ENCODE results near the gene PGS1.

Gene PGS1

DNA sequence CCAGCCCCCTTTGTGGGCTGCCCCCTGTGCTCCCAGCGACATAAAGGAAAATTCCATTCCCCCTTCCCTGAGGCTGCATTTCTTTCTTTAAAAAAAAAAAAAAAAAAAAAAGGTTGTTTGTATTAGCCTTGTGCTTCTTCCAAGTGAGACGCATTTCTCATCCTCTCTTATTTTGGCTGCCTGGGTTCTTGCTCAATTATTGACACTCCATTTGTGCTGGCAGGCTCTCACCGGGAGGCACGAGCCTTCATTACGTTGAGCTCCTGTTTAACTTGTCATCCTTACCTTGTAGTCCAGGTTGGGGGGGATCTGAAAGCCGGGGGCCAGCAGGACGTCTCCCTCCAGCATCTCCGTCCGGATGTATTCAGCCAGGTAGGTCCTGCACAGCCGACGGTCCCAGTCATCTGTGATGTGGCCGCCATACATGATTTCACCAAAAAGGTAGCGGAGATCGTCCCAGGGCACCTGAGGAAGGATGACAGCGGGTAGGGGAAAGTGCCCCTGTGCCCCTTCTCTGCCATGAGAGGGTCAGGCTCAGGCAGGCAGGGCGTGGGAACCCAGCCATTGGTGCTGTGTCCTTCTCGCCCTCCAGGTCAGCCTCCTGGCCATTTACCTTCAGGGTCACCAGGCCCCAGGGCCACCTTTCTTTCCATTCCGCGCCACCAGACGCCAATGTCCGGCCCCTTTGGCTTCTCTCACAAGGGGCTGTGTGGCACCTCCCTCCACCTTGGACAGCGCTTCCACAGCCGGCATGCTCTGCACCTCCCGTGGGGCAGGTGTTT lies 50.6 kb downstream of the PGS1 start:
- DNase-seq = no peak

DNA sequence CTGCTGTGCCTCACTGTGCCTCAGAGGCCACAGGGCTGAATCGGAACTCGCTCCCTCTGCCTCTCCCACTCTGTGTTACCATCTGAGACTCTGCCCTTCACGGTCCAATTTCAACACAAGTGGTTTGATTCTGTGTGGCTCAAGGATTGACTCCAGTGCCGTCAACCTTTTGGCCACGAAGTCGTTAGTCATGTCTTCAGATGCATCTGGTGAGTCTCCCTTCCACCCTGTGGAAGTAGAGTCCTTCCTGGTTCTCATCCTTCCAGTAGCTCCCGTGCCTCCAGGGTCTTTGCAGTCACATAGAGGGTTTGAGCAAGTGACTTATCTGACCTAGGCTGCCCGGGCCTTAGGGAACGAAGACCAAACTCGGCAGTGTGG lies 51.2 kb downstream of the PGS1 start:
- DNase-seq = no peak

DNA sequence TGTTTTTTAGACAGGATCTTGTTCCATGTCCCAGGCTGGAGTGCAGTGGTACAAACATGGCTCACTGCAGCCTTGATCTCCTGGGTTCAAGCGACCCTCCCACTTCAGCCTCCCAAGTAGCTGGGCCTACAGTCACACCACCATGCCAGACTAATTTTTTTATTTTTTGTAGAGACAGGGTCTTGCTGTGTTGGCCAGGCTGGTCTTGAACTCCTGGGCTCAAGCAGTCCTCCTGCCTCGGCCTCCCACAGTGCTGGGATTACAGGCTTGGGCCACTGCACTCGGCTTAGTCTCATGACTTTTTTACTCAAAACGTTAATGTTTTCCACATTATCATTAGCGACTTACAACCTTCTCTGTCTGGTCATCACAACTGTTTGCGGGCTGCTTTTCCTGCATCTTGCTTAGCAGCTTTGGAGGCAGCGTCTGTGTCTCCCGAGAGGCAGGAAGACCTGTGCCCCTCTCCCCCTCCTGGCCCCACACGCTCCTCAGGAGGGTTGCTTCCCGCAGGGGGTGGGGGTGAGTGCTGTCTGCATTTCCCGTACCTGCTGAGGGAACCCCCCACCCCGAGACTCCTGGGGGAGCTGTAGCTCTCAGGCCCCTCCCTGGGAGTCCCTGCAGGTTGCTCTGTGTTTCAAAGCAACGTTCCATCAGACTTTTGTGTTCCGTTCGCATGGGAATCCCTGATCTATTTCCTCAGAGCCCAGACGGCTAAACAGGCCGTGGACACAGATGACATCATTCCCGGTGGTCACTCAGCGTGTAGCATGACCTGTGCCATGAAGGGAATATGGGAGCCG lies 52.6 kb downstream of the PGS1 start:
- DNase-seq = no peak

DNA sequence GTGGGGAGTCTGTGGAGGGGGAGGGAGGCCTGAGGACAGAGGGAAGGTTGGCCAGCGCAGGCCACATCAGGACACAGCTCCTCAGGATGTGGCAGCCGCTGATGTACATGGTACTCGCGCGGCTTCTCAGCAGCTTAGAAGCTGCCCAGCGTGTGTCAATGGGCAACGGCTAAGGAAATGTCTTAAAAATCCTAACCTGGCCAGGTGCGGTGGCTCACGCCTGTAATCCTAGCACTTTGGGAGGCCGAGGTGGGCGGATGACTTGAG lies 53.2 kb downstream of the PGS1 start:
- DNase-seq = no peak

- DNase-seq = no peak
Observed at GRCh38 chr17:78432226-78433012, 54.0 kb downstream of the PGS1 start.

DNA sequence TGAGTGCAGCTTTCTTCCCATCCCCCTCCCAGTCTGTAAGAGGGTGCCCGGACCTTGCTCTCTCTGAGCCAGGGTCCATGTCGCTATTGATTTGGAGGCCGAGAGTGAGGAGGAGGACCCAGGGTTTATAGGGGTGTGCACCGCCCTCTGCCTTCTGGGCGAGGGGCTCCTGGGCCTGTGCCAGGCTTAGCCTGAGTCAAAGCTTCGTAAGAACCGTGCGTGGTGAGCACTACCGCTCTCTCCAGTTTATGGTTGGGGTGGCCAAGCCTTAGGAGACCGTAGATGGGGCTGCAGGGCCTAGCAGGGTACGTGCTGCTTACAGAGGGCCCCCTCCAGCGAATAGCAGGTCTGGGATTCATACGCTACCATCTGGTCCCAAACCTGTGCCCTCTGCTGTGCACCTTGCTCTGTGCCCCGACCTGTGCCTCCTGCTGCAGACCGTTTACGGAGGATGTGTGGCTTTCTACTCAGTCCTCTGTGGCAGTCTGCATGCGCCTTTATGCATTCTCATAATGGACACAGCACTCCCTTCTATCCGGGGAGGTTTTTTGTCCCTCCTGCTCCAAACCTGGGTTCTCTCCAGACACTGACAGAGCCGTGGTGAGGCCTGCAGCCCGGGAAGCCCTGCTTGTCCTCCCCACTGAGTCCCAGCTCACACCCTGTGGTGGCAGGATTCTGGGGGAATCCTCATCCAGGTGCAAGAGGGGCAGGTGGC lies 54.7 kb downstream of the PGS1 start:
- DNase-seq = no peak

DNA sequence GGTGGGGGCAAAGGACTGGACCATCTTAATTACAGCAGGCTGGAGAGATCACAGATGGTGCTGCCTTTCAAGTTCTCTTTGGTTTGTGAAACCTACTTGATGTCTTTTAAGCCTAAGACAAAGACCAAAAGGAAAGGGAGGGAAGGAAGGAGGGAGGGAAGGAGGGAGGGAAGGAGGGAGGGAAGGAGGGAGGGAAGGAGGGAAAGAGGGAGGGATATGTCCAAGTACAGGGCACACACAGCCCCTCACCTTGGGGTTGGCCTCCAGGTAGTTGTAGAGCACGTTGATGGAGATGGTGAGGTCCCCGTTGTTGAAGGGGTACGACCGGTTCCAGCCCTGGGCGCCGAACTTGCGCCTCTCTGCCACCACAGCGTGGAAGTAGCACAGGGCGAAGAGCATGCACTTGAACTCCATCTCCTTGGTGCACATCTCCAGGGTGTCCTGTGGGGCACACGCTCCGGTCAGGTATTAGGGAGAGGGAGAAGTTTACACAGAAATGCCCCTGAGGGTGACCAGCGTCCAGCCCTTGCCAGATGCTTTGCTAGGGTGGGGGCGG lies 55.4 kb downstream of the PGS1 start:
- DNase-seq = no peak

DNA sequence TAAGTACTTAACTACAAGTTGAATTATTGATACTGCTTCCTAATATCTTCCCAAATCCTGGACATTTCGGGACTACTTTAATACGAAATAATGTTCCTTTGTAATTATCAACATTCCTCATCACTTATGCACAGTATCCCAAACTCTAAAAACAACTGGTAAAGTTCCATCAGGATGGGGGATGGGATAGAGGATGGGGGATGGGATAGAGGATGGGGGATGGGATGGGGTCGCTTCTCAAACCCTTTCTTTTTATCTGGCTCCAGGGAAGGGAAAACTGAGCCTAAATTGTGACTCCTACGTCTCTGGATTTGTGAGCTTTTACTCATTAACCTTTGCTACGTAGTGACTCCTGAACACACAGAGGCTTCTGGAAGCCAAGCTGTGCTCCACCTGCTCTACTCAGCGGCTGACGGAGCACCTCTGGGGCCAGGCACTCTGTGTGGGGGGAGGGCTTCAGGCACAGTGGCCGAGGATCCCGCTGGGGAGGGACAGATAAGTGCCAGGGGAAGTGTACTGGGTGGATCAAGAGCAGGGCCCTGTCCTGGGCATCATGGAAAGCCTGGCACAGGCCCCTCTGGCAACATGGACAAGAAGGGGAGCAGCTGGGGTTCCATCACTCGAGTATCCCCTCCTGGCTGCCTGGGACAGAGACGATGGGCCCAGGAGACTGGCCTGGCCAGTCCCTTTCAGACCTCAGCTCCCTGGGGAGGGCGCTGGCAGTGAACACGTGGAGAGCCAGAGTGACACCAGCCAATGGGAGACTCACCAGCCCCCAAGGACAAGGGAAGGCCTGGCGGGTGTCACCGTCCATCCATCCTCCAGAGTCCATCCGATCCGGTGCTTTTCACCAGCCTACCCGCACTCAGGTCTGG lies 56.2 kb downstream of the PGS1 start:
- DNase-seq = no peak

DNA sequence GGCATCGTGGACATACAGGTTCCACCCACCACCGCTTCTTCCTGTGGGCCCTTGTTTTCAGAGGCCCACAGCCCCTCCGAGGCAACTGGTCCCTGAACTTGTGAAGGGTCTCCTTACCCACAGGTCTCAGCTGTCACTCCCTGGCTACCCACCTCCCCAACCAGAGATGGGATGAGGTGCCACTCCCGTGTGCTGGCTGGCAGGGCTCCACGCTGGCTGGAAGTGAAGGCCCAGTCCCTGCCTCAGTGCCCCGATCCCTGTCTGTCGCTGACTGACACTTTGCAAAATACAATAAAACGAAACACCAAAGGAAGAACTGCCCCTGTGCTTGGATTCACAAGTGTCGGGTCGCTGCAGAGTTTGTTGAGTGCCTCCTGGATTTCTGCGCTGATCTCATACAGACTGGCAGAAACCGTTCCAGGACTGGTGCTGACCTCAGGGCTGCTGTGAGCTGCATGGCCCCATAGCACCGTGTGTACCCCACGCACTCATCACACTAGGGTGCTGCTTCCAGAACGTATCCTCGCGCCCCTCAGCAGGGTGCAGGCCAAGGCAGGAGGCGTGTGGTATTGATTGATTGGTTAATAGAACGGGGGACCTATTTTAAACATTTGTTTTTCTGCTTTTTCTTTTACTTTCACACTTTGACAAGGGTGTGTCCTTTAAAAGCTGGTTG lies 57.0 kb downstream of the PGS1 start:
- no peak for DNase-seq

- no peak for DNase-seq
Observed at GRCh38 chr17:78437508-78438169, 59.2 kb downstream of the PGS1 start.

DNA sequence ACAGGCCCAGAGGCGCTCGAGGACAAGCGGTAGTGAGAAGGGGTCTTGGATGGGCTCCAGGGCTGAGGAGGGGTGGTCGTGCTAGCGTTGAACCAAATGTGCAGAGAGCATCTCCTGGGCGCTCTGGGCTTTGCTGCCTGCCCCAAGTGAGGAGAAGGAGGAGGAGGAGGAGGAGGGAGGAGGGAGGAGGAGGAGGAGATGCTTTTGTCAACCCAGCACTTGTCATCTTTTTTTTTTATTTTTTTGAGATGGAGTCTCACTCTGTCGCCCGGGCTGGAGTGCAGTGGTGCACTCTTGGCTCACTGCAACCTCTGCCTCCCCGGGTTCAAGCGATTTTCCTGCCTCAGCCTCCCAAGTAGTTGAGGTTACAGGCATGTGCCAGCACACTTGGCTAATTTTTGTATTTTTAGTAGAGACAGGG lies 59.8 kb downstream of the PGS1 start:
- no peak for DNase-seq

- no peak for DNase-seq
Observed at GRCh38 chr17:78438694-78439325, 60.4 kb downstream of the PGS1 start.

GRCh38 chr17:78441271-78441971 lies 63.0 kb downstream of the PGS1 start:
- no peak for DNase-seq

DNA sequence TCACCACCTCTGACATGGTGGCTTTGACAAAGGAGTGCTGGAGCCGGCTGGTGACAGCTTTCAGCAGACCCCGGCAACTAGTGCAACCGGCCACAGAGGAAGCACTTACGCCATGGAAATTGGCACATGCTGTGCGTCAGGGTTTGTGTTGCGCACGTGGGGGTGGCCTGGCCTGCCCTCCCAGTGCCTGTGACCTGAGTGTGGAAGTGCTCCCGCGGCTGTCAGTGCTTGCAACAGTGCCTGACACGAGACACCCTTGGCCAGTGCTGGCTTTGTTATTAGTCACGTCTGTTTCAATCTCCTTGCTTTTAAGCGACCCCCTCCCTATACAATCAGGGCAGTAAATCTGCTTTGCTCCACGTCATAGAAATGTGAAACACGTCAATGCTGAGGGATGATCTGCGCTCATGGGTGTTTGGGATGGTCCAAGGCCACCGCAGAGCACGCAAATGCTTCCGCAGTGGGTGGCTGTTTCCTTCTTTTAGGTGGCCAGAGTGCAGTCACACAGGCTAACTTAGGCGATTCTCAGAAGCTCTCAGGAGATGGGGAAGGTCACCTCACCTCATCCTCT lies 64.3 kb downstream of the PGS1 start:
- no peak for DNase-seq

DNA sequence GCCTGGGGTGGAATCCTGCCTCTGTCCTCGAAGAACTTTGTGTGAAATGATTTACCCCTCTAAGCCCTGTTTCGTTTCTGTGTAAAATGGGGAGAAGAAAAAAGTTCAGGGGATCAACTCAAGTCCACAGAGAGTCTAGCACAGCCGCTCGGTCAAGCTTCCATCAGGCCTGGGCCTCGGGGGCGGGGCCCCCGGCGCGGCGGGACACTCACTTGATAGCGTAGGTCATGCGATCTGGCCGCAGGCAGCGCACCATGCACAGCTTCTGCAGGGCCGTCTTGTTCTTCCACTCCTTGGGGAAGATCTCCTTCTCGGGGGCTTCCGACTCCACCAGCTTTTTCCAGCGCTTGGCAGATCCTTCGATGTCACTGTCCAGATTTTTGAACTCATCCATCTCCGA lies 65.9 kb downstream of the PGS1 start:
- no peak for DNase-seq

DNA sequence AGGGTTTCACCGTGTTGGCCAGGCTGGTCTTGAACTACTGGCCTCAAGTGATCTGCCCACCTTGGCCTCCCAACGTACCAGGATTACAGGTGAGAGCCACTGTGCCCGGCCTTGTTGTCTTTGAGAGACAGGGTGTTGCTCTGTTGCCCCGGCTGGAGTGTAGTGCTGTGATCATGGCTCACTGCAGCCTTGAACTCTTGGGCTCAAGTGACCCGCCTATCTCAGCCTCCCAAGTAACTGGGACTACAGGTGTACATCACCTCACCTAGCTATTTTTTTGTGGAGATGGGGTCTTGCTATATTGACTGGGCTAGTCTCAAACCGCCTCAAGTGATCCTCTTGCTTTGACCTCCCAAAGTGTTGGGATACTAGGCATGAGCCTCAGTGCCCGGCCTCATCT lies 68.4 kb downstream of the PGS1 start:
- DNase-seq = no peak

GRCh38 chr17:78448356-78448993 lies 70.0 kb downstream of the PGS1 start:
- DNase-seq = no peak

- DNase-seq = no peak
Observed at GRCh38 chr17:78449983-78450595, 71.6 kb downstream of the PGS1 start.

All from effector CD8-positive, alpha-beta T cell (primary cell).